Glutamatergic neuron (in vitro differentiated cells): ENCODE results near the gene JUND. TPM values are rescaled to one million over a fixed set of nuclear protein-coding genes. Genes with fewer than 3 reads are reported as not detected.

Experiments
- DNase-seq: peaks from one replicate; pipeline ENCODE4 v3.0.0; 2022
- H3K27ac Mint-ChIP-seq: one replicate; pipeline ENCODE4 v1.8.0; 2020; ENCODE audit warnings: mild to moderate bottlenecking, mixed read lengths, inconsistent platforms; ENCODE audit not compliant: unreplicated experiment
- H3K27me3 Mint-ChIP-seq: one replicate; pipeline ENCODE4 v1.8.0; 2020; ENCODE audit warnings: mild to moderate bottlenecking, moderate library complexity, mixed read lengths, inconsistent platforms; ENCODE audit not compliant: unreplicated experiment
- H3K36me3 Mint-ChIP-seq: one replicate; pipeline ENCODE4 v1.8.0; 2020; ENCODE audit warnings: mild to moderate bottlenecking, mixed read lengths, inconsistent platforms; ENCODE audit not compliant: unreplicated experiment
- H3K4me1 Mint-ChIP-seq: one replicate; pipeline ENCODE4 v1.8.0; 2020; ENCODE audit warnings: mild to moderate bottlenecking, low read depth, mixed read lengths, inconsistent platforms; ENCODE audit not compliant: unreplicated experiment
- H3K4me3 Mint-ChIP-seq: one replicate; pipeline ENCODE4 v1.8.0; 2020; ENCODE audit warnings: mild to moderate bottlenecking, mixed read lengths, inconsistent platforms; ENCODE audit not compliant: unreplicated experiment
- H3K9me3 Mint-ChIP-seq: one replicate; pipeline ENCODE4 v1.8.0; 2020; ENCODE audit warnings: mild to moderate bottlenecking, moderate library complexity, mixed read lengths, inconsistent platforms; ENCODE audit not compliant: unreplicated experiment
- microRNA-seq: library from miRNA; unstranded; fragments of <30 nt; microRNA quantifications from one replicate; pipeline ENCODE4, GENCODE V29; 2020; ENCODE audit not compliant: unreplicated experiment
- total RNA-seq: library from RNA; stranded (reverse); fragmentation: NEBNext Ultra II Directional; extraction: Animal tissue kit (Norgen Biotek cat#: 25700); gene quantifications from one replicate; pipeline ENCODE4 v1.2.1, GENCODE V29; 2021; ENCODE audit not compliant: unreplicated experiment
- TF ChIP-seq, protein P1 (sequence below): fragments of 200-600 bp; sonication (generic); IDR thresholded peaks from one replicate; pipeline ENCODE4 v1.5.0; 2021; ENCODE audit not compliant: partially characterized antibody, unreplicated experiment

JUND gene
- total RNA-seq, 1 donor from 2014 or later: 341 TPM

DNA sequence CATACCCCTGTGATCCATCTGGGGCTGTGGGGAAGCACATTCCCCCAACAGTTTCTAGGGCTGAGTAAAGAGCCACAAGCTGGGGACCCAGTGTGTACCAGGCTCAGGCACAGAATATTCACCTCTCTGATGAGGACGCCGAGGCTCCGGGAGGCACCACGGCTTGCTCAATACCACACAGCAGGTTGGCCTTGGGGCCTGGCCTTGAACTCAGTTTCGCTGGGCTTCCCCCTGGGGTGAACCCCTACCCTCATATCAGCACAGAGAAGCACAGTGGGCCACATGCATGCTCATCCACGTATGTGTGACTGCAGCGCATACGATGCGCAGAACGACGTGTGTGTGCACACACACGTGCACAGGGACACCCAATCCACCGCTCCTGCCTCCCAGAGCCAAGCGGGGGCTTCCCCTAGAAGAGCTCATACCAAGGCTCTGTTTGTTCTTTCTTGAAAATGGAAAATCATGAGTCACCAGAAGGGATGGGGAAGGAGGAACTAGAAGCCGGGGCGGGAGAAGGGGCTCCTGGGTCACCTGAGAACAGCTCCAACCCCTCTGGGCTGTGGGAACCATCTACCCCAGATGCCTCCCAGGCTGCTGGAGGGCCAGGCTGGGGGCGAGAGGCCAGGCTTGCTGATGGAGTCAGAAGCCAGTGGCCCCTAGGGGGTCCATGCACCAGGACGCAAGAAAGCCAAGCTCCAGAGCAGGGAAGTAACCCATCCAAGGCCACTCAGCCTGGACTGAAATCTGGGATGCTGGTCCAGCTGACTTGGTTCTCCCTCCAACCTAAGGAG lies 50.3 kb downstream of the JUND start:
- TF ChIP-seq, protein P1, sequence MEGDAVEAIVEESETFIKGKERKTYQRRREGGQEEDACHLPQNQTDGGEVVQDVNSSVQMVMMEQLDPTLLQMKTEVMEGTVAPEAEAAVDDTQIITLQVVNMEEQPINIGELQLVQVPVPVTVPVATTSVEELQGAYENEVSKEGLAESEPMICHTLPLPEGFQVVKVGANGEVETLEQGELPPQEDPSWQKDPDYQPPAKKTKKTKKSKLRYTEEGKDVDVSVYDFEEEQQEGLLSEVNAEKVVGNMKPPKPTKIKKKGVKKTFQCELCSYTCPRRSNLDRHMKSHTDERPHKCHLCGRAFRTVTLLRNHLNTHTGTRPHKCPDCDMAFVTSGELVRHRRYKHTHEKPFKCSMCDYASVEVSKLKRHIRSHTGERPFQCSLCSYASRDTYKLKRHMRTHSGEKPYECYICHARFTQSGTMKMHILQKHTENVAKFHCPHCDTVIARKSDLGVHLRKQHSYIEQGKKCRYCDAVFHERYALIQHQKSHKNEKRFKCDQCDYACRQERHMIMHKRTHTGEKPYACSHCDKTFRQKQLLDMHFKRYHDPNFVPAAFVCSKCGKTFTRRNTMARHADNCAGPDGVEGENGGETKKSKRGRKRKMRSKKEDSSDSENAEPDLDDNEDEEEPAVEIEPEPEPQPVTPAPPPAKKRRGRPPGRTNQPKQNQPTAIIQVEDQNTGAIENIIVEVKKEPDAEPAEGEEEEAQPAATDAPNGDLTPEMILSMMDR: no peak
- Mint-ChIP-seq H3K36me3 (no peaks in the 10 kb centered on the region), H3K27ac (no peak overlapping the region), H3K27me3 (peaks cover 11% of the 10 kb centered on the region), H3K4me3 (no peak overlapping the region), H3K9me3 (peaks cover 3% of the 10 kb centered on the region), H3K4me1 (peaks cover 19% of the 10 kb centered on the region)
- DNase-seq: no peak

DNA sequence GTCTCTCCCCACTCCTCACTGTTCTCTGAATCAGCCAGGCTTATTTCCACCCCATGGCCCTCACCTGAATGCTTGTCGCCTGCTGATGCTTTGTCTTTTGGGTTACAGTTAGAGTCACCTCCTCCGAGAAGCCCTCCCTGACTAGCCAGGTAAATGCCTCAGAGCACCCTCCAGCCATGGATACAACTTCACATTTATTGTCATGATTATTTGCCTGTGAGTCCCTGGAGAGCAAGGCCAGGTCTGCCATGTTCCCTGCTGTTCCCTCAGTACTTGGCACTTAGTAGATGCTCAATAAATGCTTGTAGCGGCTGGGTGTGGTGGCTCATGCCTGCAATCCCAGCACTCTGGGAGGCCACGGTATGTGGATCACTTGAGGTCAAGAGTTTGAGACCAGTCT lies 51.5 kb downstream of the JUND start:
- H3K9me3 Mint-ChIP-seq: peaks cover 5% of the 10 kb centered on the region
- H3K36me3 Mint-ChIP-seq: no peaks in the 10 kb centered on the region
- peaks cover 22% of the 10 kb centered on the region for H3K4me1 Mint-ChIP-seq
- H3K27me3 Mint-ChIP-seq: peaks cover 11% of the 10 kb centered on the region
- peak overlapping the region; percentile 46 for H3K4me3 Mint-ChIP-seq
- no peak for DNase-seq
- TF ChIP-seq, protein P1: no peak
- H3K27ac Mint-ChIP-seq: no peak overlapping the region

Small RNAs within 50 kb of the gene (microRNA-seq; reads per million reads assigned to microRNA genes)
- 6.2 reads per million, percentile 36 among the genes with 10 or more reads in this experiment for gene MIR3188

Other genes starting within 250 kb of the JUND start
- gene IL12RB1, start 194.7 kb downstream of the JUND start, total RNA-seq: not detected
- gene MAST3, start 183.8 kb downstream of the JUND start, total RNA-seq: 16.6 TPM
- 36.4 TPM for gene PIK3R2, start 128.5 kb downstream of the JUND start, total RNA-seq
- 0.76 TPM for gene IFI30, start 107.8 kb downstream of the JUND start, total RNA-seq
- gene MPV17L2, start 88.4 kb downstream of the JUND start, total RNA-seq: 17.9 TPM
- gene RAB3A, start 77.6 kb downstream of the JUND start, total RNA-seq: 77.4 TPM
- 69.8 TPM for gene PDE4C, start 55.2 kb downstream of the JUND start, total RNA-seq
- 23.6 TPM for gene IQCN, start 7.2 kb downstream of the JUND start, total RNA-seq
- gene LSM4, start 41.5 kb upstream of the JUND start, total RNA-seq: 137 TPM
- 25.6 TPM for gene PGPEP1, start 59.0 kb upstream of the JUND start, total RNA-seq
- 8.9 TPM for gene GDF15, start 104.5 kb upstream of the JUND start, total RNA-seq
- gene LRRC25, start 116.0 kb upstream of the JUND start, total RNA-seq: not detected
- gene SSBP4, start 137.8 kb upstream of the JUND start, total RNA-seq: 177 TPM
- 111 TPM for gene ISYNA1, start 156.5 kb upstream of the JUND start, total RNA-seq
- 11.6 TPM for gene ELL, start 240.4 kb upstream of the JUND start, total RNA-seq